Measurements from ENCODE around the gene CPA5.

The CPA5 gene

DNA sequence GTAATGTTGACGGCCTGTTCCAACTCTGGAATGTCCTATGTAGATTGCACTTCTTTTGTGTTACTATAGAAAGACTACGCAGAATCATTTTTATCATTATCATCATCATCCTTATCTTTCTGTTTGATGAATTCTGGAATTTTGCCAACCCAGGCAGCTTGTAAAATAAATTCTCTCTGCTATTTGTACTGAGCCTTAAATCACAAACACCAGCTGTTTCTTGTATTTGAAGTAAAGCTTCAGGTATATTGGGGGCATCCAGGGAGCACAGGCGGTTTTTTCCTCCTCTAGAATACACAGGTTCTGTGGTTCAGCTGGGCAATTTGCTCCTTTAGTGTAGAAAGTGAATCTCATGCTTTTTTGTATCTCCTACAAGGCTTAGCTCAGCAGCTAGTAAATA is 14.9 kb upstream of the CPA5 start:
- CTCF ChIA-PET = no interaction called here
- DNase-seq (ENCODE audit: low spot score) = no peak
- POLR2A ChIA-PET (ENCODE audit: low non-redundant PET) = interaction anchor here (0.5 kb wide), 1 partner anchor 172 kb away, joined by 5 read pairs; no protein-coding TSS in a partner anchor
- no peak overlapping the region for H3K27ac ChIP-seq
- TF ChIP-seq, protein P1, sequence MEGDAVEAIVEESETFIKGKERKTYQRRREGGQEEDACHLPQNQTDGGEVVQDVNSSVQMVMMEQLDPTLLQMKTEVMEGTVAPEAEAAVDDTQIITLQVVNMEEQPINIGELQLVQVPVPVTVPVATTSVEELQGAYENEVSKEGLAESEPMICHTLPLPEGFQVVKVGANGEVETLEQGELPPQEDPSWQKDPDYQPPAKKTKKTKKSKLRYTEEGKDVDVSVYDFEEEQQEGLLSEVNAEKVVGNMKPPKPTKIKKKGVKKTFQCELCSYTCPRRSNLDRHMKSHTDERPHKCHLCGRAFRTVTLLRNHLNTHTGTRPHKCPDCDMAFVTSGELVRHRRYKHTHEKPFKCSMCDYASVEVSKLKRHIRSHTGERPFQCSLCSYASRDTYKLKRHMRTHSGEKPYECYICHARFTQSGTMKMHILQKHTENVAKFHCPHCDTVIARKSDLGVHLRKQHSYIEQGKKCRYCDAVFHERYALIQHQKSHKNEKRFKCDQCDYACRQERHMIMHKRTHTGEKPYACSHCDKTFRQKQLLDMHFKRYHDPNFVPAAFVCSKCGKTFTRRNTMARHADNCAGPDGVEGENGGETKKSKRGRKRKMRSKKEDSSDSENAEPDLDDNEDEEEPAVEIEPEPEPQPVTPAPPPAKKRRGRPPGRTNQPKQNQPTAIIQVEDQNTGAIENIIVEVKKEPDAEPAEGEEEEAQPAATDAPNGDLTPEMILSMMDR (conservative IDR thresholded peaks at IDR 0.05; ENCODE audit: low read depth) = no peak

GRCh38 chr7:130332259-130333053 is 12.2 kb upstream of the CPA5 start:
- ChIA-PET CTCF (no interaction called here), POLR2A (ENCODE audit: low non-redundant PET) (no interaction called here)
- H3K27ac ChIP-seq = no peak overlapping the region
- no peak for DNase-seq (ENCODE audit: low spot score)
- TF ChIP-seq, protein P1 (conservative IDR thresholded peaks at IDR 0.05; ENCODE audit: low read depth) = no peak

DNA sequence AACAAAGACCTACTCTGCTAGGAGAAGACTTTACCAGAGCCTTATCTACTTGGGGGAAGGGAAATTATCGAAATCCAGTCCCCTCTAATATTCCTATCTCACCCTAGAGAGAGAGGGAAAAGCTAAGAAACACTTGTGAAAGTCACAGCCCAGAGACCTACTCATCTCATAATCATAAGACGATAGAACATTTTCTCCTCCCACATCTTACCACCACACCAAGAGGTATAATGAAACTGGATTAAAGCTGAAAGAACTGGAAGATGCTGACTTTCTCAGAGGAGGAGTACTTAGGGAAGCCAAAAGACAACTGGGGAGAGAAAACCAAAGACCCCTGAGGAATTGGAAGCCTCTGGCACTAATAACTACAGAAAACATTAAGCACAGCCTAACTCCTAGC is 10.8 kb upstream of the CPA5 start:
- no peak for DNase-seq (ENCODE audit: low spot score)
- H3K27ac ChIP-seq = no peak overlapping the region
- CTCF ChIA-PET = interaction anchor here (0.5 kb wide), 1 partner anchor 550 kb away, joined by 3 read pairs; no protein-coding TSS in a partner anchor
- POLR2A ChIA-PET (ENCODE audit: low non-redundant PET) = no interaction called here
- TF ChIP-seq, protein P1 (conservative IDR thresholded peaks at IDR 0.05; ENCODE audit: low read depth) = no peak

GRCh38 chr7:130334274-130334673 is 10.3 kb upstream of the CPA5 start:
- TF ChIP-seq, protein P1 (conservative IDR thresholded peaks at IDR 0.05; ENCODE audit: low read depth) = no peak
- CTCF ChIA-PET = interaction anchor here (0.5 kb wide), 1 partner anchor 551 kb away, joined by 3 read pairs; no protein-coding TSS in a partner anchor
- POLR2A ChIA-PET (ENCODE audit: low non-redundant PET) = no interaction called here
- H3K27ac ChIP-seq = no peak overlapping the region
- no peak for DNase-seq (ENCODE audit: low spot score)

GRCh38 chr7:130337410-130337971 is 7.1 kb upstream of the CPA5 start:
- CTCF ChIA-PET = no interaction called here
- no peak overlapping the region for H3K27ac ChIP-seq
- DNase-seq (ENCODE audit: low spot score) = no peak
- POLR2A ChIA-PET (ENCODE audit: low non-redundant PET) = no interaction called here
- TF ChIP-seq, protein P1 (conservative IDR thresholded peaks at IDR 0.05; ENCODE audit: low read depth) = no peak

GRCh38 chr7:130338233-130338632 is 6.4 kb upstream of the CPA5 start:
- TF ChIP-seq, protein P1 (conservative IDR thresholded peaks at IDR 0.05; ENCODE audit: low read depth) = no peak
- DNase-seq (ENCODE audit: low spot score) = no peak
- ChIA-PET POLR2A (ENCODE audit: low non-redundant PET) (no interaction called here), CTCF (no interaction called here)
- no peak overlapping the region for H3K27ac ChIP-seq
